ENCODE results near the gene NEURL1.
"Not testable (repeated sequence)": the region's sequence is repeated elsewhere in the genome, so short reads cannot be mapped to it uniquely, and the experiment has no call there.

The NEURL1 gene

DNA sequence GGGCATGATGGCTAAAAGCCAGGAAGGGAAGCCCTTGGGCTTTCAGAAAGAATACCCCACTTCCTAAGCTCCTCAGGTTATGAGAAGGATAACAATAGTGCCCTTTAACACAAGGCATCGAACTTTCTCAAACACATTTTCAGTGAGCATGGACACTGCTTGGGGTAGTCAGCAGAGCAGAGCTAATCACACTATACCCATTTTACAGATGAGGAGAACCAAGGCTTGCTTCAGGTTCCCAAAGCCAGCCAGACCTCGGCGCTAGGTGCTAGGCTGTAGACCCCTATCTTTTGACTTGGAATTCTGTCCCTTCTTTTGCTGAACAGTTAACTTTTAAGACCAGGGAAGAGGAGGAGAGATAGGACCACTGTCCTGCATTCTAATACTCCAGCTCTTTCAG, 1.8 kb downstream of the NEURL1 start:
- no peak for FAIRE-seq

DNA sequence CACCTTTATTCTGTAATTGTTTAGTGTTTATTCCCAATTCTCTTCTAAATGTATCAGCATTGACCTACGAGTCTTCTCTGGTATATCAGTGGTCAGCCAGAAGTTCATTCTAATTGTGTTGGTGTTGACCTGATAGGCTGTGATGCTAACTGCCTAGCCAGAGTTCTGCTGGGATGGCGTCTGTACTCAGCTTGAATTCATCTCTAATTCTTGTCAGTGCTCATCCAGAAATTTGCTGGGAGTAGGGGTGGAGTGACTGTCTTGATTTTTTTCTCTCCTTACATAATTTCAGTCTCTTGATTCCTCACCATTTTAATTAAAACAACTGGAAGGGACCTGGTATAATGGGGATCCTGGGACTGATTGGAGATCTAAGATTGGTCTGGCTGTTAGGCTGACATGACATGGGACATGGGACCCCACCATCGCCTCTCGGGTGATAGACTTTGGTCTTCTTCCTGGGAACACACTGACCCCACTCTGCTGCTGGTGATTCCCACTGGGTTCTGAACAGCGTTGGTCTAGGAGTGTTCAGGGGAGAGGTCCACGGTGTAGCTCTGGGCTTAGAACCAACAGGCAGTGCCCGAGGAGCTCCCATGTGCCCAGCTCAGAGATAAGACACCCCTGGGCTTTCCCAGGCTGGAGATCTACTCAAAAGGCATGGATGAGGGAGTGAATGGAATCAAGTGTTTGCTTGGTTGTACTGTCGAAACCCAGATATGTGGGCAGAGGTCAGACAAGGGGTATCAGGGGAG, 3.8 kb downstream of the NEURL1 start:
- FAIRE-seq = no peak

DNA sequence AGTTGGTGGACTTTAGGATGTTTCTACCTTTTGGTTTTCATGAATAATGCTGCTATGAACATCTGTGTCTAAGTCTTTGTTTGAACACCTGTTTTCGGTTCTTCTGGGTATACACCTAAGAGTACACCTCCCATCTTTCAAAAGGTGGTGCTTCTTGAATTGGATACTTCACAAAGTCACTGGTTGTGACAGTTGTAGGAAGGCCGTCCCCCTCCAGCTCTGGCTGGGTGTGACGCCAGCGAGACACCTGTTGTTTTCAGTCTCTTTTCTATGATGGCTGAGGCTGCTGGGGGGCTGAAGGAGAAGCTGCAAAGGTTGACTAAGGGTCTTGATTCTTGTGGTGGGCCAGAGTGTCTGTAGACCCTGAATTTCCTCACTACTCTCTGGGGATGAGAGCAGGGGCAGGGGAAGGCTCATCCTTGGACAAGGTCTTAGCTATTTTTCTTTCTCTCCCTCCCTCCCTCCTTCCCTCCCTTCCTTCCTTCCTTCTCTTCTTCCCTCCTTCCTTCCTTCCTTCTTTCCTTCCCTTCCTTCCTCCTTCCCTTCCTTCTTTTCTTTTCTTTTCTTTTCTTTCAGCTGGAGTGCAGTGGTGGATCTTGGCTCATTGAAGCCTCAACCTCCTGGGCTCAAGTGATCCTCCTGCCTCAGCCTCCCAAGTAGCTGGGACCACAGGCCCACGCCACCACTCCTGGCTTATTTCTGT, 5.6 kb downstream of the NEURL1 start:
- FAIRE-seq = no peak

DNA sequence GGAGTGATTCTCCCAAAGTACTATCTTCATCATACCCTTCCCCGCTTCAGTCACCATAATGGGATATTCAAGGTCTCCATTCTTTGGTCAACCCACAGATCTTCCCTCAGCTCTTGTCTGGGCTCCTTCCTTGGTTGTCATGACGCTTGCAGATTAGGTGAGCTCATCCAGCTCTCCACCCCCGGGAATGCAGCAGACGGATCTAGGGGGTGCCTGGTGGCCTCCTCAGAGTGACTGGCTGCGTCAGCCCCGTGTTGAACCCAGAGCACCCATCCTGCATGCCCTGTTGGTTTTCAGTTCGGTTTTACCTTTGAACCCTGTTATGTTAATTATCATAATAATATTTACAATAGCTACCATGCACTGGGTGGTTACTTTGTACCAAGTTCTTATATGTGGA, 6.4 kb downstream of the NEURL1 start:
- FAIRE-seq = no peak

DNA sequence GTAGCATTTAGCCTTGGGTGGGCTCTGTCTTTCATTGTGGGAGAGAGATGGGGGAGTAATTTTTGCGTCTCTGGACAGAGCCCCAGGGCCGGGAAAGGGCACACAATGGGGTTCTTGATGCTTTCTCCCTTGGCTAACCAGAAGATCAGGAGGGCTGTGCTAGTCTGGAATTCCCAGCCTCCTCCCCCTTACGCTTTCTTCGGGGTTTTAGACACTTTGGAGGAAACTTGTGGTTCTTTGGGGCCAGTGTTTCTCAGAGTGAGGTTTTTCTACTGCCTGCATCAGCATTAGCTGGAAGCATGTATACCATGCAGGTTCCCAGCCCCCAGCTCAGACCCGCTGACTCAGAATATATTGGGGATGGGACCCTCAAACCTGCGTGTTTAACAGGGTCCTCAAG, 7.0 kb downstream of the NEURL1 start:
- no peak for FAIRE-seq

DNA sequence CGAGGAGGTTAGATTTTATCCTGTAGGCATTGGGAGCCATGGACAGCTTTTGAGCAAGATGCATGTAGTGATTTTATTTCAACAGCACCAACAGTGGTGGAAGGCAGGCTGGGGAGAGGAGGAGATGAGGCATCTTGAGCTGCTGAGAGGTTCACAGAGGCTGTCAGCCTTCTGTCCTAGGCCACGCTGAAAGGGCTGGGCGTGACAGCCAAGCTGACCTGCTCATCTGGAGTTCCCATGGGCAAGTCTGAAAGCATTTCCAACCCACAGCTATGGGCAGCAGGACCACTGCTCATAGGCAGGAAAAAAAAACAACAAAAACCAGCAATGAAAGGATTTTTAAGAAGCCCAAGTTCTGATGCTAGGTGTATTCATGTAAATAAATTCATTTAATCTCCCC, 7.7 kb downstream of the NEURL1 start:
- FAIRE-seq = no peak

DNA sequence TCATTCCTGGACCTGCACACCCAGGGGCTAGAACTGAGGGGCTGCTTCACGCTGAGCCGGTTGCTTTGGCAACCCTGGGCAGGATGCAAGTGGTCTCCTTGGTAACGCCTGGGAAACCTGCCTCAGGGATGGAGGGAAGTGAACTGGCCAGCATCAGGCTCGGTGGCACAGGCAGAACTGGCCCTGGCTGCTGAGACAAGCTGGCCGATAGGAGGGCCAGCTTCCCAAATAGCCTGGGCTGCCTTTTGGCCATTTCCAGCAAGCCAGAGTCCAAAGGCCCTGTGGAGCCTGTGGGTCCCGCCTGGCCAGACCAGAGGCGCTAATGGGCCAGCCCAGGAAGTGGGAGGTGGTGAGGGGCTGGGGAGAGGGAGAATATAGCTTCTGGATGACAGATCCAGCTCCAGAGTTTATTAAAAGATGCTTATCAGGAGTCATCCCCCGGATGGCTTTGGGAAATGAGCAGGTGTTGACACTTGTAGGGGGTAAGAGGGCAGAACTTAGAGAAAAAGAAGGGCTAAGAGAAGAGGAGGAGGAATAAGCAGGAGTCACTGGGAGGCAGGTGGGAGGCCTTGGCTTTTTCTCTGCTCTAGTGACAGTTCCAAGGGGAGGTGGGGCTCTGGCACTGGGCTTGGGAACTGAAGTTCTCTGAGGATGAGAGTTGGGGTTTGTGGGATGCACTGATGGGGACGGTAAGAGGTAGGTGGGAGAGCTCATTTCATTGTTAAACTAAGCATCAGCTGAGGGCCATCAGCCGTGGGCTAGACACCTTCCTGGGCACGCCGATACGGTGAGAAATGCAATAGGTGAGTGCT, 9.6 kb downstream of the NEURL1 start:
- no peak for FAIRE-seq

DNA sequence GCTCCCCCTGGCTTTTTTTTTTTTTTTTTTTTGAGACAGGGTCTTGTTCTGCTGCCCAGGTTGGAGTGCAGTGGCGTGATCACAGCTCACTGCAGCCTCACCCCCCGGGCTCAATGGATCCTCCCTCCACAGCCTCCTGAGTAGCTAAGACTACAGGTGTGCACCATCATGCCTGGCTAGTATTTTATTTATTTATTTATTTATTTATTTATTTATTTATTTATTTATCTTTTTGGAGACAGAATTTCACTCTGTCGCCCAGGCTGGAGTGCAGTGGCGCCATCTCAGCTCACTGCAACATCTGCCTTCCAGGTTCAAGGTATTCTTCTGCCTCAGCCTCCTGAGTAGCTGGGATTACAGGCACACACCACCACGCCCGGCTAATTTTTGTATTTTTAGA, 10.3 kb downstream of the NEURL1 start:
- FAIRE-seq = not testable (repeated sequence)

DNA sequence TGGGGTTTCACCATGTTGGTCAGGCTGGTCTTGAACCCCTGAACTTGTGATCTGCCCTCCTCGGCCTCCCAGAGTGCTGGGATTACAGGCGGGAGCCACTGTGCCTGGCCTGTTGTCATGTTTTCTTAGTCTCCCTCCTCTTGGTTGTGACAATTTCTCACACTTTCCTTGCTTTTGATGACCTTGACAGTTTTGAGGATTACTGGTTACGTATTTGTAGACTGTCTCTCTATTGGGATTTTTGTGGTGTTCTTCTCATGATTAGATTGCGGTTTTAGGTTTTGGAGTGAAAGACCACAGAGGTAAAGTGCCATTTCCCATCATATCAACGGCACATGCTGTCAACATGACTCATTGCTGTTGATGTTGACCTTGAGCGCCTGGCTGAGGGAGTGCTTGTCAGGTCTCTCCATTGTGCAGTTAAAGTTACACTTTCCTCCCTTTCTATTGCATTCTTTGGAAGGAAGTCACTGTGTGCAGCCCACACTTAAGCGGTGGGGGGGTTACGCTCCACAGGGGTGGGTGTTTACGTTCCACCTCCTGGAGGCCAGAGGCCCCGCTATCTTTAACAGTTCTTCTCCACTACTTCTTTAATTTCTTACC, 10.8 kb downstream of the NEURL1 start:
- no peak for FAIRE-seq

DNA sequence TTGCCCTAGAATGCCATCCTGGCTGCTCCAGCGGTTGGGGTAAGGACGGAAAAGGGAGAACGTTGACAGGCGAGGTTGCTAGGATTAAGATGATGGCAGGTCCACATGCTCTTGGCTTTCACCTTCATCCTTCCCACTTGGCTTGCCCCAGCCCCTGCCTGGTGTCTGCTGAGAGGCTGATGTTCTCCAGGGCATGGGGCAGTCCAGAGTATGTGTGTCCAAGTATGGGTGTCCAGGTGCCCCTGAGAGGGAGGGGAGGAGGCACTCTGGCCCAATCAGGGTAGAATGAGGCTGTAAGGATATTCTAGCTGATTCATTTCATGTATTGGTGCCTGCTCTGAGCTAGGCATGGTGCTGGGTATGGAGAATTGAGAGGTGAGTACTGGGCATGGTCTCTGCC, 12.6 kb downstream of the NEURL1 start:
- FAIRE-seq = no peak

DNA sequence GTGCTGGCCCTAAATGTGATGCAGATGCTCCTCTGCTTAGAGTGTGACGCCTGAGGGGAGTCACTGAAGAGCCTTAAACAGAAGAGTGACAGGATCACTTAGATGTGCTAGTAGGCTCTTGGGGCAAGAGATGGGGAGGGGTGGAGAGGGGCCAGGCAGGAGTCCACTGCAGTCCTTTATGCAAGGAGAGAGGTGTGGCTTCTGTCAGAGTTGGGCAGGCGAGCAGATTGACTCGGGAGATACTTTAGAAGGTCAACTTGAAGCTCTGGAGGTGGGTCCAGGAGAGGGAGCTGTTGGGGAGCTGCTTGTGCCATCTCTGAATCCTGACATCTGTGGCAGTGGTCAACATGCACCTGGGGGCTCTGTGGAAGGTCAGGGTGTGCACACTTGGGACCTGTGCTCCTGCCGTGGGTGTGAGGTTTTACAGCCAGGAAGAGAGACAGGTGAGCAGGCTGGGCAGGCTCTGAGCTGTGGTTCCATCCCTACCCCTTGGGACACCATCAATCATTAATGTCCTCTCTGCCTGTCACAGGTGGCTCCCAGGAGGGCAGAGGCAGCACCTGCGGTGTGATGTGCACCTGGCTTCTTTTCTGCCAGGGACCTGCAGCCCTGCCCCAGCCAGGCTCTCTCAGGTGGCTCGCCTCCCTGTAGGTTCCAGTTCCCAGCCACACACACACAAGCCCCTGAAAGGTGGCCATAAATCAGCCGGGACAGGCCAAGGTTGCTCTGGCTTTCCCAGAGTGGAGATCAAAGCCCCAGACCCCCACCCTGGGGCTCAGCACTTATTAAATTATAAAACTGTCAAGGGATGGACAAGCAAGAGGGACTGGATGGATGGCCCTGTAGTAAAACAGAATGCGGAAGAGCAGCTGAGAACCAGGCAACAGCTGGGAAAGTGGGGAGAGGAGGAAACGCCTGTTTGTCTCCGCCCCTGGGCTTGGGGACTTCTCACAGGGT, 14.0 kb downstream of the NEURL1 start:
- no peak for FAIRE-seq

DNA sequence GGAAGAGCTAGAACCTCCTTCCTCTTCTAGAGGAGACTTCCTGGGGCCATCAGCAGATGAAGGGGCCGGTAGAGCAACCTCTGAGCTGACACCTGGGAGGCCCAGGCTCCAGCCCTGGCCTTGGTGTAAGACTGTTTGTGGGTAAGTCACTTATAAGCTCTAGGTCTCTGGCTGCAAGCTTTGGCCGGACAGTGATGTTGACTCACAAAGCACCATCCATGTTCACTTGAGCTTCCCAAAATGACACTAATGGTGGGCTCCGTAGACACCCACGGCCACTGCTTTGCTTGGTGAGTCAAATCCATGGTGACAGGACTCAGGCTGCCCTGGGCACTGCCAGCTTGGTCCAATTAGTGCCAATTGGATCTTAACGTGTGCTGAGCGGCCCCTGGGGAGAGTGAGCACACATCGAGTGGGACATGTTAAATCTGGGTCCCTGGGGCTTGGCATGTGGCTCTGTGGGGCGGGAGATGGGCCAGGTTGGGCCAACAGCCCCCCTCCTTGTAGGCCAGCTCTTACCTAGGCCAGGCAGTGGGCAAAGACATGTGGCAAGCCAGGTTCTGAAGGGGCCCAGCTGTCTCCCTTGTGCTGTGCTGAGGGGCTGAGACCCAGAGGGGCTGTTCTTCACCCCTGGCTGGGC, 16.7 kb downstream of the NEURL1 start:
- FAIRE-seq = no peak

DNA sequence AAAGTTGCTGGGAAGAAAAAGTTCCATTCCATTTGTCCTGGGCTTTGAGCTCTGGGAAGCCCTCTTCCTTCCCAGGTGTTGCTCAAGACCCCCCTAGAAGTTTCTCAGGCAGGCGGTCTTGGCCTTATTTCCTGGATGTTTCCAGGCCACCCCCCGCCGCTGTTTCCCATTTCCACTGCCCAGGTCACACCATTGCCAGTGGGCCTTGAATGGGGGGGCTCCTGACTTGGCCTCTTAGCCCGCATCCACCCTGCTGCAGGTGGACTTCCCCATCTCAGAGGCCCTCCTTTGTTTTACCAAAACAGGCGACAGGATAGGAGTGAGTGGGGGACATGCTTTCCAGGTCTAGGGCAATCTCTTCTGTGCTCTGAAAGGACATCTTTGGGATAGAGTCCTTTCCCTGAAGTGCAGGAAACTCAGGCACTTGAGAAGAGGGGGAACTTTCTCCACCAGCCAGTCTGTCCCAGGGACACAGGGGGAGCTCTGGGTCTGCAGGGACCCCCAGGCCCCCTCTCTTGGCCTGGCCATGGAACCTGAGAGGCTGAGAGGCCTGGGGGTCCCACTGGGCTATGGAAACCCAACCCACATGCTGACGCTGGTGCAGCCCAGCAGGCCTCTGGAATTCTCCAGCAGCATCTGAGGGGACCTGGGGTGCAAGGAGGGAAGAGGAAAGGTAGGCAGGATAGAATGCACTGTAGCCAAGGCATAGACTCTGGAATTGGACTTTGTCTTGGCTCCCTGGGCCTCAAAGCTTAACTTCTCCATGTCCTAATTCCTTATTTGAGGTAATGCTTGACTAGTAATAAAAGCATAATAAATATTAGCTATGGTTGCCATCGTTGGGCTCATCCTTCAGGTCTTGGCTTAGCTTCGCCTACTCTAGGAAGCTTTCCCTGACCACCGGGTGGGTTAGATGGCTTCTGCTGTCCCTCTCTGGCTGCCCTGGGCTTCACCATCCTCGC, 17.6 kb downstream of the NEURL1 start:
- no peak for FAIRE-seq

DNA sequence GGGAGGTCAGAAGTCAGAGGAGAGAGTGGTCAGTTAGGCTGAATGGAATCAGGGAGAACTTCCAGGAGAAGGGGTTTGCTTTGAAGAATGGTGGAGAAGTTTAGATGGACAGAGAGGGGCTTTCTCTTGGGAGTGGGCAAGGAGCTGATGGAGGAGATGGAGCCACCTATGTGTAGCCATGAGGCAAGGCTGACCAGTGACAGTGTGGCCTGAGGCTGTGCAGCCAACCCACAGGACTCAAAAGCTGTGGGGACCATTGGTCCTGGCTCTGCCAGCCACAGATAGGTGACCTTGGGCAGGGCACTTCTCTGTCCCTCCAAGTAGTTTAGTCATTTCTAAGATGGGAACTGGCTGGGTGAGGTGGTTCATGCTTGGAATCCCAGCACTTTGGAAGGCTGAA, 18.7 kb downstream of the NEURL1 start:
- no peak for FAIRE-seq

DNA sequence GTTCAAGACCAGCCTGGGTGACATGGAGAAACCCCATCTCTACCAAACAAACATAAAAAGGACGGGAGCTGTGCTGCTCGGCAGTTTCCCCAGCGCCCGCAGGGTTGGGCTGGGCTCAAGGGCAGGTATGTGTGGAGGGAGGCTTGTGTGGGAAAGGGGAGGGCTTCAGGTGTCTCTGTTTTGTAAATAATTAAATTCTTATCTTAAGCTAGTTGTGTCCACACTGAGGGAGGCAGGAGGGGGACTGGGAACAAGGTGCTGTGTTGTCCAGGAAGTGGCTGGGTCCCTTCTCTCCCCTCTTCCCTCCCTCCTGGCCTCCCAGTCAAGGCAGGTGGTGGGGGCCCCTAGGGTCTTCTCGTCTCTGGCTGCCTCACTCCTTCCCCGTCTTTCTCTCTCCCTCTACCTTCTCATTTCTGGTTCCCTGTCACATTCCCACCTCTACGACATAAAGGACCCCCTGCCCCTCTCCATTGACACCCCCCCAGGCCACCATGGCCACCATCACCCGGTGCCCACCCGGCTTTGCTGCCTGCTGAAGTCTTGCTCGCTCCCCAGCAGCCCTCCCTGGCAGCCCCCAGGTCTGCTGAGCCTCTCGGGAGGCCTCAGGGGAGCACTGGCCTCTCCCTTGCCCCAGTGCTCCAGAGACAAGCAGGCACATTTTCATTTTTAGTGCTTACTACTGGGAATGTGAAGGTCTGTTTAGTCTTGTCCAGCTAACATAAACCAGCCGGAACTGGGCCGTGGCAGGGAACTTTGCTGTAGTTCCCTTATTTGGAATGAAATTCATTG, 19.3 kb downstream of the NEURL1 start:
- FAIRE-seq = no peak

DNA sequence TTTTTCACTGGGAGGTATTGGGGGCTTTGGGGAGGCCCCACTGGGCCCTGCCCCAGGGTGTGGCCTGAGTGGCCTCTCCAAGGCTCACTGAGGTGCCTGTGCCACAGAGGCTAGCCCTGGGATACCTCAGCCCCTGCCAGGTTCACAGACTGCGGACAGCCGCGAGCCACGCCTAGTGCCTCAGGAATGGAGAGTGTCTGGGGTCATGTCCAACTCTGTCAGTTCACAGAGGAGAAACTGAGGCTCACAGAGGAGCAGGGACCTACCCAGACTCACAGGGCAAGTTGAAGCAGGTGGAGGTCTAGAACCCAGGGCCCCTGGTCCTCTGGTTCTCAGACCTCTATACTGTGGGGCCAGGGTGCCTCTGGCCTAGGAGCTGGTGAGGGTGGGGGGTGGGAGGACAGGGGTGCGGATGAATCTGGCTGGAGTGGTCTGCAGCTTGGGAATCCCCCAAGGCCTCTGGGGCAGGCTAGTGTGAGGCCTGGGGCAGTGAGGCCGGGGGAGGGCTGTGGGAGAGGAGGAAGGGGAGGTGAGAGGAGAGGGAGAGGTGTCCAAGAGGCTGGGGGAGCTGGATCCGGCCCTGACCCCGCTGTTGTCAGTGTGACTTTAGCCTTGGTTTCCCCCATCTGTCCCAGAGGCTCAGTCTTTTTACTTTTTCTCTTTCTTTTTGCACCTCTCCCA, 20.0 kb downstream of the NEURL1 start:
- FAIRE-seq = no peak

DNA sequence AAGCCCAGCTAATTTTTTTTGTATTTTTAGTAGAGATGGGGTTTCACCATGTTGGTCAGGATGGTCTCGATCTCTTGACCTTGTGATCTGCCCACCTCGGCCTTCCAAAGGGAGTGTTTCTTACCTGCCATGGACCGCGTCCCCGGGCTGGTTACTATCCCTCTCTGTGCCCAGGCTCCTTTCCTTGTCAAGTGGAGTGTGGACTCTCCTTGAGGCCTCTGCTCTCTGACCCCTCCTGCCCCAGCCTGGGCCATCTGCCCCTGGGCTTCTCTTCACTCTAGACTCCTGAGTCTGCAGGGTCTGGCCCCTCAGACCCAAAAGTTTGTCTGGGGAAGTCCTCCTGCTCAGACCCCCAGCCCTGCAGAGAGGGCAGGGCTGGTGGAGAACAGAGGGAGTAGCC, 20.7 kb downstream of the NEURL1 start:
- no peak for FAIRE-seq

DNA sequence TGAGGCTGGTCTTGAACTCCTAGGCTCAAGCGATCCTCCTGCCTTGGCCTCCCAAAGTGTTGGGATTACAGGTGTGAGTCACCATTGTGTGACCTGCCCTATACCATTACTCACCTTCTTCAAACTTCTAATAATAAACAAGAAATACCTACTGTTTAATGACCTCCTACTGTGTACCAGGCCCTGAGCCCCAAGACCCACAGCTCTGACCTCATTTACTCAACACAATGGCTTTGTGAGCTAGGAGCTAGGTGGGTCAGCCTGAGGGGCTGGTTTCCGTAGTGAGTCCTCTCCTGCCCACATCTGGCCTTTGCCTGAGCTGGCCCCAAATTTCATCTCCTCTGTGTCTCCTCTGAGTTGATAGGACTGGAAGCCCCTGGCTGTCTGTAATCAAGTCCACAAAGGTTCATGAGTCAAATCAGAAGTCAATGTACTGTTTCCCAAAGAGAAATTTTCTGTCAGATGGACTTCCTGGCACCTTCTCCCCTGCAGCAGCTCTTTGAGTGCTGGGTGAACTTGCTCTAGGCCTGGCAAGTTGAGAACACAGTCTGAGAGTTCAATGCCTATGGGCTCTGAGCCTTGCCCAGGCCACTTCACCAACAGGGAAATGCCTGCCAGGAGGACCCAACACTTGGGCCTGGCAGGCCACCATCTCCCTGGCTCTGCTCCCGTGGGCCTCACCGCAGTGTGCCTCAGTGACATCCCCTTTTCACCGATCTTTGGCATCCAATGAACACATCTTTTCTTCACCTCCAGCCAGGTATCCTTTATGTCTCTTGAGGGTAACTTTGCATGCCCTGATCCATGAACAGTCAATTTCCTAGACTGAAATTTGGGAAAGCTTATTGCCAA, 24.0 kb downstream of the NEURL1 start:
- no peak for FAIRE-seq

Measured in G401.6 (cell line).